Measurements from ENCODE around the gene DIAPH3. TPM values are rescaled to one million over a fixed set of nuclear protein-coding genes. Genes with fewer than 3 reads are reported as not detected.
"Not testable (repeated sequence)": the region's sequence is repeated elsewhere in the genome, so short reads cannot be mapped to it uniquely, and the experiment has no call there.

The DIAPH3 gene
- total RNA-seq, 1 donor from 2014 or later: 4.6 TPM

DNA sequence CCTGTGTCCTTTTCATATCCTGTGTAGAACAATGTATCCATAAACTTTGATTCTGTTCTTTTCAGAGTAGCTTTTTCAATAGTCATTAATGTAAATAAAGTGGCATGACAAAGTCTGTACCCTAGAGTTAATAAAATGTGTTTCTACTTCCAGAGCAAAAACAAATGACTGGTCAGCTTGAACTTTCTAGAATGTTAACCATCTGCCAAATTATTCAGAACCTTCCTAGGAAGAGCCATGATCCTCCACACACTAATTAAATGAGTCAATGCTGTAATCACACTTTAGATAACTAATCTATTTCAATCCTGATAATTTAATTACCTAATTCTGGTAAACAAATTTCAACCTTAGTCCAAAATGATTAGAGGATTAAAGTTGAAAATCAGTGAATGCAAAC, 73.2 kb downstream of the DIAPH3 start:
- H3K4me1 ChIP-seq: no peaks in the 10 kb centered on the region

GRCh38 chr13:60083780-60084179, 79.9 kb downstream of the DIAPH3 start:
- intact Hi-C loops (cut with DNase I); H3K4me3 ChIP-seq; H3K36me3 ChIP-seq; H3K27me3 ChIP-seq; H3K9me3 ChIP-seq; H3K27ac ChIP-seq; ATAC-seq; H3K4me1 ChIP-seq; DNase-seq: not testable (repeated sequence)

More for the DNA sequence above, 73.2 kb downstream of the DIAPH3 start:
- no peaks in the 10 kb centered on the region for H3K27me3 ChIP-seq
- no peak for TF ChIP-seq CTCF (IDR thresholded peaks at IDR 0.05)
- intact Hi-C loops (cut with DNase I): no loop called here
- ATAC-seq (no peak), DNase-seq (no peak)
- no peak overlapping the region for H3K4me3 ChIP-seq
- H3K36me3 ChIP-seq: no peaks in the 10 kb centered on the region
- no peak overlapping the region for H3K27ac ChIP-seq
- no peaks in the 10 kb centered on the region for H3K9me3 ChIP-seq

- Histone ChIP-seq H3K36me3 (no peaks in the 10 kb centered on the region), H3K9me3 (no peaks in the 10 kb centered on the region), H3K27me3 (no peaks in the 10 kb centered on the region), H3K27ac (no peak overlapping the region), H3K4me3 (no peak overlapping the region), H3K4me1 (no peaks in the 10 kb centered on the region)
- no peak for TF ChIP-seq CTCF (IDR thresholded peaks at IDR 0.05)
- intact Hi-C loops (cut with DNase I): no loop called here
- DNase-seq (no peak), ATAC-seq (no peak)
These were observed 82.9 kb downstream of the DIAPH3 start for GRCh38 chr13:60080850-60081249.

DNA sequence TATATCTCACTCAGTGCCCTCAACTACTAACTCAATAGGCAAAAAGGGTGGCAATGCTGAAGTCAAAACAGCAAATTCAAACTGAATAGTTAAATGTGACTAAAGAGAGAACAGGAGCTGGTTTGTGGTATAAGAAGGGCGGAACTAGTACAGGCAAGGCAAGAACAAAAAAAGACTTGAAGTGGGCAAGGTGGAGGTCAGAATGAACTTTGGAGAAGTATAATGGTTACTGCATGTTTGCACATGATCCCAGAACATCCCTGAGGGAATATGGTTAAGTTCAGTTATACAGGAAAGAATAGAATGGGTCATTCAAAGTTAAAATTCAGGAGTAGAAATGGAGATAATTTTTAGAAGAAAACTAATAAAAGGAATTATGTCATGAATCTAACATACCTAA, 85.5 kb downstream of the DIAPH3 start:
- no peak for TF ChIP-seq CTCF (IDR thresholded peaks at IDR 0.05)
- Histone ChIP-seq H3K9me3 (no peaks in the 10 kb centered on the region), H3K4me3 (no peak overlapping the region), H3K36me3 (no peaks in the 10 kb centered on the region), H3K27me3 (no peaks in the 10 kb centered on the region), H3K27ac (no peak overlapping the region), H3K4me1 (no peaks in the 10 kb centered on the region)
- DNase-seq: no peak
- intact Hi-C loops (cut with DNase I): no loop called here
- no peak for ATAC-seq

- Histone ChIP-seq H3K27me3 (no peaks in the 10 kb centered on the region), H3K4me1 (no peaks in the 10 kb centered on the region), H3K36me3 (no peaks in the 10 kb centered on the region), H3K9me3 (no peaks in the 10 kb centered on the region), H3K27ac (no peak overlapping the region), H3K4me3 (no peak overlapping the region)
- ATAC-seq (no peak), DNase-seq (no peak)
- no peak for TF ChIP-seq CTCF (IDR thresholded peaks at IDR 0.05)
- intact Hi-C loops (cut with DNase I): no loop called here
These were observed 87.9 kb downstream of the DIAPH3 start for GRCh38 chr13:60075850-60076249.

DNA sequence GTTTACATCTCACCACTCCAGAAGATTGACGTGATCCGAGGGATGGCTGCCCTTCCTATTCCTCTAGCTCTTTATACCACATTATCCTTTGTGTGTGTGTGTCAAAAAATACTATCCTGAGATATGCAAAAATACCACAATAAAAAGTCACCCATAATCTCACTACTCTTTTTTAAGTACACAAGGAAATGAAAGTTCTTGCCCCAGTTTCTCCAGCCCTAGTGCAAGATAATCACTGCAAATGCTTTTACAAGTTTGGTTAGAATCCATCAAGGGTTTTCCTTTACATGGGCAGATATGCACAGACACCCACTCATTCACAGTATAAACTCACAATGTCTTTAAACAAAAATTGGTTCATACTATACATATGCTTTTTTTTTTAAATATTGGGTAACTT, 89.3 kb downstream of the DIAPH3 start:
- intact Hi-C loops (cut with DNase I): no loop called here
- no peaks in the 10 kb centered on the region for H3K36me3 ChIP-seq
- no peak for TF ChIP-seq CTCF (IDR thresholded peaks at IDR 0.05)
- H3K4me3 ChIP-seq: no peak overlapping the region
- H3K4me1 ChIP-seq: no peaks in the 10 kb centered on the region
- no peaks in the 10 kb centered on the region for H3K27me3 ChIP-seq
- ATAC-seq (no peak), DNase-seq (no peak)
- no peaks in the 10 kb centered on the region for H3K9me3 ChIP-seq
- no peak overlapping the region for H3K27ac ChIP-seq

Measured in upper lobe of right lung (tissue), 1 donor.